GM13976 (cell line): Measurements from ENCODE around the gene ACSL5.
"Not testable (repeated sequence)": the region's sequence is repeated elsewhere in the genome, so short reads cannot be mapped to it uniquely, and the experiment has no call there.

Experiments used
- DNase-seq: peaks from one replicate; pipeline ENCODE4 v3.0.0; 2012; ENCODE audit warnings: low spot score
- in situ Hi-C: fragments of 300-500 bp; cut with MboI; formaldehyde crosslinking; loops from one replicate; pipeline ENCODE4 v1.12.0; 2022; ENCODE audit warnings: low sequenced_read_pairs, mixed read lengths, inconsistent platforms; ENCODE audit not compliant: unreplicated experiment
- TF ChIP-seq, protein P1 (sequence below): IDR thresholded peaks from 2 replicates; pipeline ENCODE4 v1.5.1; 2012; ENCODE audit warnings: borderline replicate concordance, mild to moderate bottlenecking; ENCODE audit not compliant: insufficient read depth; ENCODE audit errors: extremely low read depth, missing control alignments, control extremely low read depth

The ACSL5 gene

DNA sequence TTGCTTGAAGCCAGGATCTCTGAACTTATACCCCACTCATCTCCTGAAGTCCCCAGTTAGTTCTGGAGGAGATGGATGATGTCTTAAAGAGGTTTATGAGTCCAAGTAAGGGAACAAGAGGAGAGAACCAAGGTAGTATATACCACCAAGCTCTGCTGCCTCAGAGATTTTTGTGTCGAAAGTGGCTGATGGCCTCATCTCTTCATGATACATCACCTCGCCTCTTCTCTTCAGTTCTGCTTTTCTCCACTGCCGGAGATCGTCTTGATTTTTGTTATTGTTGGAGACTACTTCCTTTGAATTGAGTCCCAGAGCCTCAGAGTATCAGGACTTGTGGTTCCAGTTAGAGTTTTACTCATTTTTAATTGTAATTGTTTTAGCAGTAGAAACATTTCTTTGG is 75.0 kb downstream of the ACSL5 start:
- DNase-seq = no peak
- in situ Hi-C loops = no loop called here
- TF ChIP-seq, protein P1, sequence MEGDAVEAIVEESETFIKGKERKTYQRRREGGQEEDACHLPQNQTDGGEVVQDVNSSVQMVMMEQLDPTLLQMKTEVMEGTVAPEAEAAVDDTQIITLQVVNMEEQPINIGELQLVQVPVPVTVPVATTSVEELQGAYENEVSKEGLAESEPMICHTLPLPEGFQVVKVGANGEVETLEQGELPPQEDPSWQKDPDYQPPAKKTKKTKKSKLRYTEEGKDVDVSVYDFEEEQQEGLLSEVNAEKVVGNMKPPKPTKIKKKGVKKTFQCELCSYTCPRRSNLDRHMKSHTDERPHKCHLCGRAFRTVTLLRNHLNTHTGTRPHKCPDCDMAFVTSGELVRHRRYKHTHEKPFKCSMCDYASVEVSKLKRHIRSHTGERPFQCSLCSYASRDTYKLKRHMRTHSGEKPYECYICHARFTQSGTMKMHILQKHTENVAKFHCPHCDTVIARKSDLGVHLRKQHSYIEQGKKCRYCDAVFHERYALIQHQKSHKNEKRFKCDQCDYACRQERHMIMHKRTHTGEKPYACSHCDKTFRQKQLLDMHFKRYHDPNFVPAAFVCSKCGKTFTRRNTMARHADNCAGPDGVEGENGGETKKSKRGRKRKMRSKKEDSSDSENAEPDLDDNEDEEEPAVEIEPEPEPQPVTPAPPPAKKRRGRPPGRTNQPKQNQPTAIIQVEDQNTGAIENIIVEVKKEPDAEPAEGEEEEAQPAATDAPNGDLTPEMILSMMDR = no peak

DNA sequence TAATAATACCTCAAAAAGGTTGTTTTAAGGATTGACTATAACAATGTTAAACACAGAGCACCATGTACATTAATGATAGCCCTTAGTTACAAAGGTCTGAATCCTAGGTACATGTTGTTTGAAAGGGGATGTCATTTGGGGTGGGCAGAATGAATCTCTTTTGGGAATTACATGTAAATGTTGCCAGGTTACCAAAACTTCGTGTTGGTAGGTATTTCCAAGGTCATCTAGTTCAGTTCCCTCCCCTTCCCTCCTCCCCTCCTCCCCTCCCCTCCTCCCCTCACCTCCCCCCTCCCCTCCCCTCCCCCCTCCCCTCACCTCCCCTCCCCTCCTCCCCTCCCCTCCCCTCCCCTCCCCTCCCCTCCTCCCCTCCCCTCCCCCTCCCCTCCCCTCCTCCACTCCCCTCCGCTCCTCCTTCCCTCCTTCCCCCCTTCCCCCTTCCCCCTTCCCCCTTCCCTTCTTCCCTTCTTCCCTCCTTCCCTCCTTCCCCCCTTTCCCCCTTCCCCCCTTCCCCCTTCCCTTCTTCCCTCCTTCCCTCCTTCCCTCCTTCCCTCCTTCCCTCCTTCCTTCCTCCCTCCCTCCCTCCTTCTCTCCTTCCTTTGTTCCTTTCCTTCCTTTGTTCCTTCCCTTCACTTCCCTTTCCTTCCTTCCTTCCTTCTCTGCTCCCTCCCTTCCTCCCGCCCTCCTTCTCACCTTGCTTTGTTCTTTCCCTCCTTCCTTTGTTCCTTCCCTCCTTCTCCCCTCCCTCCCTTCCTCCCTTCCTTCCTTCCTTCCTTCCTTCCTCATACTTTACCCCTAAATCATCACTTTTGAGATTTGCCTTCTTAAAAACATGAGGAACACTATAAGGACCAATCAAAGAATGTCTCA is 81.2 kb downstream of the ACSL5 start:
- DNase-seq = no peak
- TF ChIP-seq, protein P1 = no peak
- in situ Hi-C loops = no loop called here

DNA sequence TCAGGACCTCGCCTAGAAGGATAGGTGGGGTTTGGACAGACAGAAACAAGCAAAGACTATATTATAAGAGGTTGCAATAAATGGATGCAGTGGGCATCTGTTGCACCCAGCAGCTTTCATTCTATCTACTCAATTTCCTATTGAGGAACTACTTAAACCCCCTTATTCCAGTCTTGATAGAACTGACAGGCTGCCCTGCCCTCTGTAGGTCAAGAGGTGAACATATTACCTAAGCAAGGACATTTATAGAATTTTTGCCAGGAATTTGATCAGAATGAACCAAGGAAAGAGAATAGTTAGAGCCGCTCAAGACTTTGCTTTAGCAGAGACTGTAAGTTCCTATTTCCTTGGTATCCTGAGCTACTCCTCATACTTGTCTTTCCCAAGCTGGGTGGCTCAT is 82.6 kb downstream of the ACSL5 start:
- in situ Hi-C loops = no loop called here
- TF ChIP-seq, protein P1 = no peak
- DNase-seq = no peak

DNA sequence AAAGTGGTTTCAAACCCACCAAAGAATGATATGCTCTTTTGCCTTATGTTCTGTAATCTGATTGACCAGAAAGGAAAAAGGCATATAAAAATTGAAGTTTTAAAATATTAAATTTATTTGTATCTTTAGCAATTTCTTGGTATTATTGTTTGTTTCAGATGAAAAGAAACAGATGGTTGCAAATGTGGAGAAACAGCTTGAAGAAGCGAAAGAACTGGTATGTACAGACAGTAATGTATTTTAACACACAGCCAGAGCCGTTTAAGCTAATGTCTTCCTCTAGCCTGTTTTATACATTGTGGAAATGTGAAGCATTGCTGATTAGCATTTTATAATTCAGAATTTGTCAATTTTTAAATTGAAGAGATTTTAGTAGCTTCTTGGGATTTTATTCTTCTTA is 86.5 kb downstream of the ACSL5 start:
- TF ChIP-seq, protein P1 = no peak
- in situ Hi-C loops = no loop called here
- no peak for DNase-seq

DNA sequence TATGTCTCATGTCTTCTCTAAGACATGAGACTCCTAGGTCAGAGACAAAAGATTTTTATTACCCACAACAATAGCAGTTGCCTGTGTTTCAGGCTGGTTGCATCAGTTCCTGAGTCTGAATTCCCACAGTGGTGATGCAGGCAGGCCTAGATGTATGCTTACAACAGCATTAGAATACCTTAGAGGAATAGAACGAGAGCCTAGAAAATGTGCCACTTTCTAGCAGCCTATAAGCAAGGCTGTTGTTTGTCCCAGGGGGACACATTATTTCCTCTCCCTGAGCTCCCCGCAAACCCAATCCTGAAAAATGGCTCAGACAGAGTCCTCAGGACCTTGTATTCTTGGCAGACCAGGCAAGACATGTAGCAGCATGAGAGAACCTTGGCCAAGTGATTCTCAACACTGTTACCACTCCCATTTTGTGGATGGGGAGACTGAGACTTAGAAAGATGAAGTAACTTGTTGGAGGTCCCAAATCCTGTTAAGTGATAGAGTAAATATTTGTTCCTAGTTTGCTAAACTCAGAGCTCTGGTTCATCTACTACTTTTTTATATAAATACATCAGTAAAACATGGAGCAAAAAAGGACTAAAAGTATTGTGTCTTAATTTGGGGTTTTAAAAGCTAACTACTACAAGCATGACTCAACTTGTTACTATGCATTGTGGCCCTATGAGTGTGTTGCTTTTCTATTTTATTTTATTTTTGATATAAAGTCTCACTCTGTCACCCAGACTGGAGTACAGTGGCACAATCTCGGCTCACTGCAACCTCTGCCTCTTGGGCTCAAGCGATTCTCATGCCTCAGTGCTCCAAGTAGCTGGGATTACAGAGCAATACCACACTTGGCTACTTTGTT is 87.3 kb downstream of the ACSL5 start:
- TF ChIP-seq, protein P1 = no peak
- in situ Hi-C loops = no loop called here
- no peak for DNase-seq

DNA sequence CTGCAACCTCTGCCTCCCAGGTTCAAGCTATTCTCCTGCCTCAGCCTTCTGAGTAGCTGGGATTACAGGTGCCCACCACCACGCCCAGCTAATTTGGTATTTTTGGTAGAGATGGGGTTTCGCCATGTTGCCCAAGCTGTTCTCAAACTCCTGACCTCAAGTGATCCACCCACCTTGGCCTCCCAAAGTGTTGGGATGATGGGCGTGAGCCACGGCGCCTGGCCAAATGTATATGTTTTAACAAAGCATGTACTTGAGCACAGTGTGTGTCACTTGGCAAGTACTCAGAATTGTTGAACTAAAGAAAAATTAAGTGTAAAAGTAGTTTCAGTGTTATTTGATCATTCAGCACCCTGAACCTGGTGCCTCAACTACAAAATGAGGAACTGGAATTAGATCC is 90.2 kb downstream of the ACSL5 start:
- in situ Hi-C loops, DNase-seq: not testable (repeated sequence)
